ENCODE data around the gene SNAP47.
A peak's percentile ranks its signal among the peaks of the same experiment; 100 is the strongest.

SNAP47 gene

GRCh38 chr1:227748496-227749182 lies 13.4 kb downstream of the SNAP47 start:
- no peak for DNase-seq (ENCODE audit: low read depth in 2 of 2)

- no peak for DNase-seq (ENCODE audit: low read depth in 2 of 2)
Measured at GRCh38 chr1:227749225-227749624, 14.0 kb downstream of the SNAP47 start.

GRCh38 chr1:227749916-227750710 lies 14.9 kb downstream of the SNAP47 start:
- DNase-seq (ENCODE audit: low read depth in 2 of 2): no peak

- DNase-seq (ENCODE audit: low read depth in 2 of 2): no peak
Measured at GRCh38 chr1:227753999-227754711, 18.9 kb downstream of the SNAP47 start.

GRCh38 chr1:227754958-227755357 lies 19.7 kb downstream of the SNAP47 start:
- no peak for DNase-seq (ENCODE audit: low read depth in 2 of 2)

- DNase-seq (ENCODE audit: low read depth in 2 of 2): no peak
Measured at GRCh38 chr1:227756172-227756959, 21.1 kb downstream of the SNAP47 start.

GRCh38 chr1:227757781-227758180 lies 22.5 kb downstream of the SNAP47 start:
- DNase-seq (ENCODE audit: low read depth in 2 of 2): no peak

- no peak for DNase-seq (ENCODE audit: low read depth in 2 of 2)
Measured at GRCh38 chr1:227758366-227758765, 23.1 kb downstream of the SNAP47 start.

- DNase-seq (ENCODE audit: low read depth in 2 of 2): no peak
Measured at GRCh38 chr1:227759341-227760300, 24.4 kb downstream of the SNAP47 start.

- no peak for DNase-seq (ENCODE audit: low read depth in 2 of 2)
Measured at GRCh38 chr1:227760377-227760776, 25.1 kb downstream of the SNAP47 start.

GRCh38 chr1:227761621-227762230 lies 26.5 kb downstream of the SNAP47 start:
- DNase-seq (ENCODE audit: low read depth in 2 of 2): no peak

GRCh38 chr1:227762231-227762911 lies 27.1 kb downstream of the SNAP47 start:
- DNase-seq (ENCODE audit: low read depth in 2 of 2): peak; percentile 63 to 69

- DNase-seq (ENCODE audit: low read depth in 2 of 2): no peak
Measured at GRCh38 chr1:227763246-227764018, 28.2 kb downstream of the SNAP47 start.

- DNase-seq (ENCODE audit: low read depth in 2 of 2): no peak
Measured at GRCh38 chr1:227764019-227764391, 28.8 kb downstream of the SNAP47 start.

GRCh38 chr1:227765261-227766014 lies 30.2 kb downstream of the SNAP47 start:
- no peak for DNase-seq (ENCODE audit: low read depth in 2 of 2)

GRCh38 chr1:227766015-227766634 lies 30.9 kb downstream of the SNAP47 start:
- peak in 1 of 2 donors; percentile 63 for DNase-seq (ENCODE audit: low read depth in 2 of 2)

GRCh38 chr1:227766653-227767277 lies 31.5 kb downstream of the SNAP47 start:
- DNase-seq (ENCODE audit: low read depth in 2 of 2): no peak

Measured in stimulated activated CD4-positive, alpha-beta T cell treated with anti-CD3 and anti-CD28 coated beads, Interleukin-1b, Interleukin-23, amount 100 ng/mL, for 1 hour (primary cell).